ENCODE data around the gene C3orf62.

- no peak for TF ChIP-seq CTCF (optimal IDR thresholded peaks at IDR 0.05 in 1 of 3, IDR thresholded peaks at IDR 0.05 in 1 of 3, conservative IDR thresholded peaks at IDR 0.05 in 1 of 3; ENCODE audit: extremely low read depth in 1 of 3, insufficient read depth in 2 of 3, low read length in 3 of 3)
- TF ChIP-seq EZH2 (IDR thresholded peaks at IDR 0.05; ENCODE audit: low read length): no peak
These were observed 37.1 kb upstream of the C3orf62 start for GRCh38 chr3:49313896-49314688.
